Measurements from ENCODE around the gene MUSTN1. TPM values are rescaled to one million over a fixed set of nuclear protein-coding genes. Genes with fewer than 3 reads are reported as not detected.

The MUSTN1 gene
- total and polyA plus RNA-seq, 2 donors (not counting 1 experiment from before 2014, with no cell fraction given): 0.79 to 11.2 TPM

GRCh38 chr3:52811452-52812011, 23.3 kb downstream of the MUSTN1 start:
- Histone ChIP-seq H3K9me3 (ENCODE audit: control extremely low read depth in 1 of 3, control insufficient read depth in 2 of 3, insufficient read depth in 1 of 3, low read length in 2 of 3) (no peaks in the 10 kb centered on the region), H3K36me3 (replicated peaks in 1 of 2; ENCODE audit: control extremely low read depth in 1 of 2, control insufficient read depth in 1 of 2, extremely low read depth in 1 of 2, insufficient read depth in 2 of 2, low read length in 1 of 2) (no peaks in the 10 kb centered on the region), H4K20me1 (ENCODE audit: control insufficient read depth, insufficient read depth, low read length, poor library complexity, severe bottlenecking) (no peaks in the 10 kb centered on the region), H3K27me3 (replicated peaks in 1 of 4; ENCODE audit: control extremely low read depth in 1 of 4, control insufficient read depth in 3 of 4, insufficient read depth in 4 of 4, low read length in 3 of 4) (no peaks in the 10 kb centered on the region), H3K79me2 (ENCODE audit: control insufficient read depth, insufficient read depth, low read length) (no peaks in the 10 kb centered on the region), H3K4me3 (ENCODE audit: control extremely low read depth in 1 of 5, extremely low read depth in 1 of 5, insufficient read depth in 1 of 5, low read depth in 2 of 5, low read length in 4 of 5) (no peak overlapping the region), H3K4me2 (replicated peaks; ENCODE audit: low read depth, low read length, poor library complexity, severe bottlenecking) (no peak overlapping the region), H2AFZ (ENCODE audit: insufficient read depth, low read depth, low read length, poor library complexity, severe bottlenecking) (no peak overlapping the region), H3K27ac (ENCODE audit: low read length in 2 of 2) (no peak overlapping the region), H3K4me1 (ENCODE audit: control insufficient read depth in 2 of 2, insufficient read depth in 2 of 2, low read length in 2 of 2) (no peaks in the 10 kb centered on the region), H3K9ac (ENCODE audit: low read length) (no peak overlapping the region)
- ATAC-seq (ENCODE audit: low read depth) (no peak), DNase-seq (no peak)
- POLR2A ChIA-PET: no interaction called here
- Mint-ChIP-seq H3K4me1 (no peaks in the 10 kb centered on the region), H3K4me3 (no peak overlapping the region), H3K27me3 (no peaks in the 10 kb centered on the region), H3K9me3 (ENCODE audit: insufficient read depth) (no peaks in the 10 kb centered on the region), H3K27ac (no peak overlapping the region)
- no peak for TF ChIP-seq EZH2 (IDR thresholded peaks at IDR 0.05; ENCODE audit: borderline replicate concordance, insufficient read depth, low read depth, low read length, poor library complexity, severe bottlenecking)
- TF ChIP-seq CTCF (IDR thresholded peaks at IDR 0.05): no peak
- 92% methylated on average over 7 of the region's 7 CpGs for WGBS (ENCODE audit: insufficient coverage)
- CTCF ChIA-PET: no interaction called here
- intact Hi-C loops (cut with micrococcal nuclease): no loop called here

GRCh38 chr3:52810923-52811322, 23.9 kb downstream of the MUSTN1 start:
- POLR2A ChIA-PET: no interaction called here
- CTCF ChIA-PET: no interaction called here

More at GRCh38 chr3:52810923-52811322, 23.9 kb downstream of the MUSTN1 start:
- H4K20me1 ChIP-seq (ENCODE audit: control insufficient read depth, insufficient read depth, low read length, poor library complexity, severe bottlenecking): no peaks in the 10 kb centered on the region
- Mint-ChIP-seq H3K27me3 (no peaks in the 10 kb centered on the region), H3K4me1 (no peaks in the 10 kb centered on the region), H3K27ac (no peak overlapping the region), H3K4me3 (no peak overlapping the region), H3K9me3 (ENCODE audit: insufficient read depth) (no peaks in the 10 kb centered on the region)
- H3K4me2 ChIP-seq (replicated peaks; ENCODE audit: low read depth, low read length, poor library complexity, severe bottlenecking): no peak overlapping the region
- intact Hi-C loops (cut with micrococcal nuclease): no loop called here
- no peaks in the 10 kb centered on the region for H3K36me3 ChIP-seq (replicated peaks in 1 of 2; ENCODE audit: control extremely low read depth in 1 of 2, control insufficient read depth in 1 of 2, extremely low read depth in 1 of 2, insufficient read depth in 2 of 2, low read length in 1 of 2)
- no peak overlapping the region for H3K9ac ChIP-seq (ENCODE audit: low read length)
- H3K9me3 ChIP-seq (ENCODE audit: control extremely low read depth in 1 of 3, control insufficient read depth in 2 of 3, insufficient read depth in 1 of 3, low read length in 2 of 3): no peaks in the 10 kb centered on the region
- H3K4me1 ChIP-seq (ENCODE audit: control insufficient read depth in 2 of 2, insufficient read depth in 2 of 2, low read length in 2 of 2): no peaks in the 10 kb centered on the region
- H2AFZ ChIP-seq (ENCODE audit: insufficient read depth, low read depth, low read length, poor library complexity, severe bottlenecking): no peak overlapping the region
- TF ChIP-seq CTCF (IDR thresholded peaks at IDR 0.05) (no peak), EZH2 (IDR thresholded peaks at IDR 0.05; ENCODE audit: borderline replicate concordance, insufficient read depth, low read depth, low read length, poor library complexity, severe bottlenecking) (no peak)
- 97% methylated on average over 11 of the region's 11 CpGs for WGBS (ENCODE audit: insufficient coverage)
- no peaks in the 10 kb centered on the region for H3K27me3 ChIP-seq (replicated peaks in 1 of 4; ENCODE audit: control extremely low read depth in 1 of 4, control insufficient read depth in 3 of 4, insufficient read depth in 4 of 4, low read length in 3 of 4)
- H3K27ac ChIP-seq (ENCODE audit: low read length in 2 of 2): no peak overlapping the region
- no peak for ATAC-seq (ENCODE audit: low read depth)
- H3K4me3 ChIP-seq (ENCODE audit: control extremely low read depth in 1 of 5, extremely low read depth in 1 of 5, insufficient read depth in 1 of 5, low read depth in 2 of 5, low read length in 4 of 5): no peak overlapping the region
- H3K79me2 ChIP-seq (ENCODE audit: control insufficient read depth, insufficient read depth, low read length): no peaks in the 10 kb centered on the region
- DNase-seq: no peak
